Left hindlimb (tissue), 1 donor: ENCODE measurements around the gene TTC9B.
"Not testable (repeated sequence)": the region's sequence is repeated elsewhere in the genome, so short reads cannot be mapped to it uniquely, and the experiment has no call there.

Experiments used
- DNase-seq: peaks from one replicate; pipeline ENCODE4 v3.0.0-alpha.2; 2018

The TTC9B gene

GRCh38 chr19:40213251-40213829 lies 4.8 kb downstream of the TTC9B start:
- no peak for DNase-seq

GRCh38 chr19:40210889-40211288 lies 7.3 kb downstream of the TTC9B start:
- DNase-seq: no peak

GRCh38 chr19:40208602-40209001 lies 9.6 kb downstream of the TTC9B start:
- no peak for DNase-seq

GRCh38 chr19:40205760-40206159 lies 12.4 kb downstream of the TTC9B start:
- DNase-seq: no peak

- no peak for DNase-seq
Observed at GRCh38 chr19:40204381-40204780, 13.8 kb downstream of the TTC9B start.

GRCh38 chr19:40200341-40201099 lies 17.7 kb downstream of the TTC9B start:
- DNase-seq: no peak

- DNase-seq: no peak
Observed at GRCh38 chr19:40198272-40198990, 19.8 kb downstream of the TTC9B start.

GRCh38 chr19:40193587-40193849 lies 24.7 kb downstream of the TTC9B start:
- DNase-seq: no peak

- DNase-seq: no peak
Observed at GRCh38 chr19:40192758-40193586, 25.2 kb downstream of the TTC9B start.

- DNase-seq: peak; percentile 47
Observed at GRCh38 chr19:40191836-40192646, 26.1 kb downstream of the TTC9B start.

- peak; percentile 83 for DNase-seq
Observed at GRCh38 chr19:40190891-40191835, 27.0 kb downstream of the TTC9B start, which contains the start of gene MAP3K10. TSS of gene MAP3K10 (plus strand) at chr19:40191426. CDS start at chr19:40192032, 606 bp downstream.

- no peak for DNase-seq
Observed at GRCh38 chr19:40184273-40184672, 33.9 kb downstream of the TTC9B start.

GRCh38 chr19:40178756-40179155 lies 39.4 kb downstream of the TTC9B start:
- DNase-seq: no peak

GRCh38 chr19:40177286-40178070 lies 40.7 kb downstream of the TTC9B start:
- no peak for DNase-seq

GRCh38 chr19:40175820-40176219 lies 42.4 kb downstream of the TTC9B start:
- no peak for DNase-seq

- DNase-seq: no peak
Observed at GRCh38 chr19:40174092-40174491, 44.1 kb downstream of the TTC9B start.

GRCh38 chr19:40171293-40171692 lies 46.9 kb downstream of the TTC9B start:
- DNase-seq: not testable (repeated sequence)

GRCh38 chr19:40170303-40170989 lies 47.7 kb downstream of the TTC9B start:
- DNase-seq: not testable (repeated sequence)

- not testable (repeated sequence) for DNase-seq
Observed at GRCh38 chr19:40169482-40170302, 48.5 kb downstream of the TTC9B start.
